Glomerular endothelial cell (primary cell): ENCODE results near the gene FSIP1. TPM values are rescaled to one million over a fixed set of nuclear protein-coding genes. Genes with fewer than 3 reads are reported as not detected.

Experiments used
- DNase-seq: peaks from one replicate; pipeline ENCODE4 v3.0.0-alpha.2; 2011; ENCODE audit warnings: low read depth, low spot score; ENCODE audit errors: extremely low read depth
- total RNA-seq: library from RNA; depleted of rRNA; stranded (reverse); fragments of >200 nt; gene quantifications from 2 replicates; pipeline ENCODE4 v1.2.3, GENCODE V29; 2015

Gene FSIP1
- total RNA-seq, 1 donor from 2014 or later, result 0.06 TPM

- no peak for DNase-seq
Observed at GRCh38 chr15:39690881-39691634, 91.6 kb downstream of the FSIP1 start.

- DNase-seq, result no peak
Observed at GRCh38 chr15:39687965-39688364, 94.7 kb downstream of the FSIP1 start.

GRCh38 chr15:39685999-39686613, 96.5 kb downstream of the FSIP1 start:
- peak; percentile 37 for DNase-seq

GRCh38 chr15:39685367-39685766, 97.3 kb downstream of the FSIP1 start:
- DNase-seq, result no peak

- no peak for DNase-seq
Observed at GRCh38 chr15:39684233-39684632, 98.4 kb downstream of the FSIP1 start.

GRCh38 chr15:39682366-39682765, 100.3 kb downstream of the FSIP1 start:
- DNase-seq, result no peak

- no peak for DNase-seq
Observed at GRCh38 chr15:39680868-39681267, 101.8 kb downstream of the FSIP1 start.

- DNase-seq, result no peak
Observed at GRCh38 chr15:39672666-39673065, 110.0 kb downstream of the FSIP1 start.

- no peak for DNase-seq
Observed at GRCh38 chr15:39672184-39672583, 110.5 kb downstream of the FSIP1 start.

GRCh38 chr15:39670687-39671086, 112.0 kb downstream of the FSIP1 start:
- no peak for DNase-seq

- DNase-seq, result no peak
Observed at GRCh38 chr15:39669661-39670060, 113.0 kb downstream of the FSIP1 start.

GRCh38 chr15:39669241-39669640, 113.4 kb downstream of the FSIP1 start:
- DNase-seq, result no peak

- no peak for DNase-seq
Observed at GRCh38 chr15:39668457-39668856, 114.2 kb downstream of the FSIP1 start.

- no peak for DNase-seq
Observed at GRCh38 chr15:39667382-39668127, 115.1 kb downstream of the FSIP1 start.

- no peak for DNase-seq
Observed at GRCh38 chr15:39666677-39667076, 116.0 kb downstream of the FSIP1 start.

GRCh38 chr15:39665629-39666250, 116.9 kb downstream of the FSIP1 start:
- no peak for DNase-seq

- no peak for DNase-seq
Observed at GRCh38 chr15:39663704-39664250, 118.9 kb downstream of the FSIP1 start.

- no peak for DNase-seq
Observed at GRCh38 chr15:39661776-39662175, 120.9 kb downstream of the FSIP1 start.

- DNase-seq, result no peak
Observed at GRCh38 chr15:39658740-39659139, 123.9 kb downstream of the FSIP1 start.

- DNase-seq, result peak; percentile 72
Observed at GRCh38 chr15:39657668-39658067, 125.0 kb downstream of the FSIP1 start.

GRCh38 chr15:39657181-39657580, 125.5 kb downstream of the FSIP1 start:
- no peak for DNase-seq
